Renal pelvis (tissue), 12 donors: ENCODE measurements around the gene FUT4. TPM values are rescaled to one million over a fixed set of nuclear protein-coding genes. Genes with fewer than 3 reads are reported as not detected.
"Not testable (repeated sequence)": the region's sequence is repeated elsewhere in the genome, so short reads cannot be mapped to it uniquely, and the experiment has no call there.

Experiments used
- DNase-seq: peaks from one replicate; pipeline ENCODE4 v3.0.0-alpha.2; 2013
- long read RNA-seq, 16 experiments: transcript quantifications; one replicate each; lab custom pipeline, GENCODE V29; 2026
- polyA plus RNA-seq, 3 donors: library from polyadenylated mRNA; unstranded; fragments of 120-200 nt; gene quantifications; one replicate each; pipeline ENCODE4 v1.2.1, GENCODE V29; 2013; ENCODE audit not compliant: insufficient read length in 3 of 3

The FUT4 gene, protein sequence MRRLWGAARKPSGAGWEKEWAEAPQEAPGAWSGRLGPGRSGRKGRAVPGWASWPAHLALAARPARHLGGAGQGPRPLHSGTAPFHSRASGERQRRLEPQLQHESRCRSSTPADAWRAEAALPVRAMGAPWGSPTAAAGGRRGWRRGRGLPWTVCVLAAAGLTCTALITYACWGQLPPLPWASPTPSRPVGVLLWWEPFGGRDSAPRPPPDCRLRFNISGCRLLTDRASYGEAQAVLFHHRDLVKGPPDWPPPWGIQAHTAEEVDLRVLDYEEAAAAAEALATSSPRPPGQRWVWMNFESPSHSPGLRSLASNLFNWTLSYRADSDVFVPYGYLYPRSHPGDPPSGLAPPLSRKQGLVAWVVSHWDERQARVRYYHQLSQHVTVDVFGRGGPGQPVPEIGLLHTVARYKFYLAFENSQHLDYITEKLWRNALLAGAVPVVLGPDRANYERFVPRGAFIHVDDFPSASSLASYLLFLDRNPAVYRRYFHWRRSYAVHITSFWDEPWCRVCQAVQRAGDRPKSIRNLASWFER
- 1 to 10 TPM; 5.4 to 6.6 (median 5.6) TPM for polyA plus RNA-seq
- long read RNA-seq, donor 1, full-length matches to known transcripts: 8 of 8 reads
- long read RNA-seq, donor 1, partial matches to known transcripts: 0 of 8 reads
- long read RNA-seq, donor 1, other reads (novel, unspliced or antisense): 0 of 8 reads
- long read RNA-seq, donor 2, full-length matches to known transcripts: 7 of 7 reads
- long read RNA-seq, donor 2, partial matches to known transcripts: 0 of 7 reads
- long read RNA-seq, donor 2, other reads (novel, unspliced or antisense): 0 of 7 reads
- long read RNA-seq, donor 3, full-length matches to known transcripts: 2 of 2 reads
- long read RNA-seq, donor 3, partial matches to known transcripts: 0 of 2 reads
- long read RNA-seq, donor 3, other reads (novel, unspliced or antisense): 0 of 2 reads
- long read RNA-seq, donor 4, full-length matches to known transcripts: 9 of 9 reads
- long read RNA-seq, donor 4, partial matches to known transcripts: 0 of 9 reads
- long read RNA-seq, donor 4, other reads (novel, unspliced or antisense): 0 of 9 reads
- long read RNA-seq, donor 5, full-length matches to known transcripts: 2 of 2 reads
- long read RNA-seq, donor 5, partial matches to known transcripts: 0 of 2 reads
- long read RNA-seq, donor 5, other reads (novel, unspliced or antisense): 0 of 2 reads
- long read RNA-seq, donor 6, full-length matches to known transcripts: 14 of 14 reads
- long read RNA-seq, donor 6, partial matches to known transcripts: 0 of 14 reads
- long read RNA-seq, donor 6, other reads (novel, unspliced or antisense): 0 of 14 reads
- long read RNA-seq, donor 7, full-length matches to known transcripts: 17 of 17 reads
- long read RNA-seq, donor 7, partial matches to known transcripts: 0 of 17 reads
- long read RNA-seq, donor 7, other reads (novel, unspliced or antisense): 0 of 17 reads
- long read RNA-seq, donor 8, full-length matches to known transcripts: 7 of 7 reads
- long read RNA-seq, donor 8, partial matches to known transcripts: 0 of 7 reads
- long read RNA-seq, donor 8, other reads (novel, unspliced or antisense): 0 of 7 reads
- long read RNA-seq, donor 9, full-length matches to known transcripts: 8 of 8 reads
- long read RNA-seq, donor 9, partial matches to known transcripts: 0 of 8 reads
- long read RNA-seq, donor 9, other reads (novel, unspliced or antisense): 0 of 8 reads
- long read RNA-seq, donor 10, full-length matches to known transcripts: 12 of 12 reads
- long read RNA-seq, donor 10, partial matches to known transcripts: 0 of 12 reads
- long read RNA-seq, donor 10, other reads (novel, unspliced or antisense): 0 of 12 reads
- long read RNA-seq, donor 11, full-length matches to known transcripts: 5 of 5 reads
- long read RNA-seq, donor 11, partial matches to known transcripts: 0 of 5 reads
- long read RNA-seq, donor 11, other reads (novel, unspliced or antisense): 0 of 5 reads
- long read RNA-seq, donor 12, full-length matches to known transcripts: 15 of 15 reads
- long read RNA-seq, donor 12, partial matches to known transcripts: 0 of 15 reads
- long read RNA-seq, donor 12, other reads (novel, unspliced or antisense): 0 of 15 reads
- long read RNA-seq, donor 13, full-length matches to known transcripts: 9 of 9 reads
- long read RNA-seq, donor 13, partial matches to known transcripts: 0 of 9 reads
- long read RNA-seq, donor 13, other reads (novel, unspliced or antisense): 0 of 9 reads
- long read RNA-seq, donor 14: 0 reads
- long read RNA-seq, donor 15, full-length matches to known transcripts: 30 of 30 reads
- long read RNA-seq, donor 15, partial matches to known transcripts: 0 of 30 reads
- long read RNA-seq, donor 15, other reads (novel, unspliced or antisense): 0 of 30 reads
- long read RNA-seq, donor 16, full-length matches to known transcripts: 15 of 15 reads
- long read RNA-seq, donor 16, partial matches to known transcripts: 0 of 15 reads
- long read RNA-seq, donor 16, other reads (novel, unspliced or antisense): 0 of 15 reads

DNA sequence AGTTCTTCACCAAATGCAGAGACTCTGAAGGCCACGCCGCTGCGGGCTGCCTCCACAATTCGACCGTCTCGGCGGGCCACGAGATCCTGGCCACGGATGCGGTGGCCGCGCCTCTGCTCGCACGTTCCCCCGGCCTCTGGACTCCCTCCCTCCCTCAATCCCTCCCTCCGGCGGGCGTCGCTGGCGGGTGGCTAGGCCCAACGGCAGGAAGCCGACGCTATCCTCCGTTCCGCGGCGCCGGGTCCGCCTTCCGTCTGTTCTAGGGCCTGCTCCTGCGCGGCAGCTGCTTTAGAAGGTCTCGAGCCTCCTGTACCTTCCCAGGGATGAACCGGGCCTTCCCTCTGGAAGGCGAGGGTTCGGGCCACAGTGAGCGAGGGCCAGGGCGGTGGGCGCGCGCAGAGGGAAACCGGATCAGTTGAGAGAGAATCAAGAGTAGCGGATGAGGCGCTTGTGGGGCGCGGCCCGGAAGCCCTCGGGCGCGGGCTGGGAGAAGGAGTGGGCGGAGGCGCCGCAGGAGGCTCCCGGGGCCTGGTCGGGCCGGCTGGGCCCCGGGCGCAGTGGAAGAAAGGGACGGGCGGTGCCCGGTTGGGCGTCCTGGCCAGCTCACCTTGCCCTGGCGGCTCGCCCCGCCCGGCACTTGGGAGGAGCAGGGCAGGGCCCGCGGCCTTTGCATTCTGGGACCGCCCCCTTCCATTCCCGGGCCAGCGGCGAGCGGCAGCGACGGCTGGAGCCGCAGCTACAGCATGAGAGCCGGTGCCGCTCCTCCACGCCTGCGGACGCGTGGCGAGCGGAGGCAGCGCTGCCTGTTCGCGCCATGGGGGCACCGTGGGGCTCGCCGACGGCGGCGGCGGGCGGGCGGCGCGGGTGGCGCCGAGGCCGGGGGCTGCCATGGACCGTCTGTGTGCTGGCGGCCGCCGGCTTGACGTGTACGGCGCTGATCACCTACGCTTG is at the start of gene FUT4:
Gene FUT4, plus strand, starts transcription at position 227 of the 951 bp plus-strand sequence. Its CDS starts 213 bp downstream, at position 440.
- DNase-seq: peak; percentile 84

DNA sequence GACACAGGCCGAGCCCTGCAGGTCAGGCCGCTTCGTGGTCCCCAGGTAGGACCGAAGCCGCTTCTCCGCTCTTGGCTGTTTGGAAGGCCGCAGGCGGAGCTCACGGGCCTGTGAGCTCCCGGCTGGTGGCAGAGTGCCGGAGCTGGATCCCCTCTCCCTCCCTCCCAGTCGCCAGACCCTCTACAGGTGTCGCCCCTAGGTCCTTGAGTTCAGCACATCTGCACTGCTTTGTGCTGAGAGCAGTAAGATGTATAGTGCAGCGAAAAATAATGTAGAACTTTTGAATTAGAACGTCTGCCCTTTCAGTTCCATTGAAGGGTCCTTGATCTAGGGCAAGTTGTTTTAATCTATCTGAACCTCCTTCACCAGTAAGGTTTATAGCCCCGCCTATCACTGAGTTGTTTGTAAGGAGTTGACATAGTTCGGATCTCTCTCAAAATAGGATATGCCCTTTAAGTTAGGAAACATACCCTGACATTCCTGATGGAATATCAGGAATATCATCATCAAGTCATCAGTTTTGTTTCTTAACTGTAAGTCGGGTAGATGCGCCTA is 49.5 kb upstream of the FUT4 start:
- no peak for DNase-seq

DNA sequence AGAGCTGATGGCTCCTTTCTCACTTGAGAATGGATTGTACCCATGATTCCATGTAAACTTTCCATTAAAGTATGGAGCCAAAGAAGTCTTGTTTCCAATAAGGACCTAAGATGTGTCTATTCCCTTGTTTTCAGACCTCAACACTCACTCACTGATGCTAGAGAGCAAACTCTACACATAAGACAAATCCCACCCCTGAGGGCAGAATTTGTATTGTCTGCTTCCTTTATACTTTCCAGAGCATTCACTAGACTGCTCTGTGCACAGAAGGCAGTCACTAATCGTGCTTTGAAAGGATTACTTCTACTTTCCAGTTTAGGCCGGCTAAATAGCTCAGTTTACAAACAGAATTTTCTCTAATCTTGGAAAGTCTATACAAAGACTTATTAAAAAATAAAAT is 43.5 kb upstream of the FUT4 start:
- DNase-seq: no peak

DNA sequence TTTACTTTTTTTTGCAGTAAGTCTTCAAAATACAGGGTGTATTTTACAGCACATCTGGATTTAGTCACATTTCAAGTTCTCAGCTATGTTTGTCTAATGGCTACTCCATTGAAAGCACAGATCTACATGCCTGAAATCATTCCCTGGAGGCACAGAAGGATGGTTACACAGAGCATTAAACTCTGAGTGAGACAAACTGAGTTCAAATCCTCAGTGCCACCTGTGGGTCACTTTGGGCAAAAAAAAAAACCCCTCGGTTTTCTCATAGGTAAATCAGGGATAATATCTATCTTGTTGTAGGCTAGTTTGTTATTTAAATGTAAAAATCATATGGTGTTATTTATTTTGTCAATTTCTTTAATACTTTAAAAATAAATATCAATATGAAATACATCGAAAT is 42.2 kb upstream of the FUT4 start:
- no peak for DNase-seq

DNA sequence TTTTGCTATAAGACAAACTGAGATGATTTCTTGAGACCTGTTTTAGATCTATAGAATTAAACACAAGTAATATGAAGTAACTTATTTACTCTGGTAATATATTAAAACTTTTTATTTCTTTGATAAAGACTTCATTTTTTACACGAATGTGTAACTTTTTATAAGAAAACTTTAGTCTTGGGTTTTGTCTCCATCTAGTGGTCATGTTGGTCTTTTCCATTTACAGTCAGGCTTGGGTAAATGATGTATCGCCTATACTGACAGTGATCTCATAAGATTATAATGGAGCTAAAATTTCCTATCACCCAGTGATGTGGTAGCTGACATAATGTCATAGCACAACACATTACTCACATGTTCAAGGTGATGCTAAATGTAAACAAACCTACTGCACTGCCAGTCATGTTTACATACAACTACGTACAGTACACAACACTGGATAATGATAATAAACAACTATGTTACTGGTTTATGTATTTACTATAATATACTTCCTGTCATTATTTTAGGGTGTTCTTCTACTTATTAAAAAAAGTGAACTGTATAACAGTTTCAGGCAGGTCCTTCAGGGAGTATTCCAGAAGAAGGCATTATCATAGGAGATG is 38.9 kb upstream of the FUT4 start:
- no peak for DNase-seq

DNA sequence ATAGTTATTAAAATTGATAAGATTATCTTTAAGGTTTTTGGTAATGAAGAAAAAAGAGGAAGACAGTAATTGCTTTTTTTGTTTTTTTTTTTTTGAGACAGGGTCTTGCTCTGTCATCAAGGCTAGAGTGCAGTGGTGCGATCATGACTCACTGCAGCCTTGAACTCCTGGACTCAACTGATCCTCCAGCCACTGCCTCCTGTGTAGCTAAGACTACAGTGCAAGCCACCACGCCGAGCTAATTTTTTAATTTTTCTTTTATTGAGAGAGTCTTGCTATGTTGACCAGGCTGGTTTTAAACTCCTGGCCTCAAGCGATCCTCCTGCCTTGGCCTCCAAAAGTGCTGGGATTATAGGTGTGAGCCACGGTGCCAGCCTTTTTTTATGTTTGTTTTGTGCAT is 37.2 kb upstream of the FUT4 start:
- DNase-seq: not testable (repeated sequence)

DNA sequence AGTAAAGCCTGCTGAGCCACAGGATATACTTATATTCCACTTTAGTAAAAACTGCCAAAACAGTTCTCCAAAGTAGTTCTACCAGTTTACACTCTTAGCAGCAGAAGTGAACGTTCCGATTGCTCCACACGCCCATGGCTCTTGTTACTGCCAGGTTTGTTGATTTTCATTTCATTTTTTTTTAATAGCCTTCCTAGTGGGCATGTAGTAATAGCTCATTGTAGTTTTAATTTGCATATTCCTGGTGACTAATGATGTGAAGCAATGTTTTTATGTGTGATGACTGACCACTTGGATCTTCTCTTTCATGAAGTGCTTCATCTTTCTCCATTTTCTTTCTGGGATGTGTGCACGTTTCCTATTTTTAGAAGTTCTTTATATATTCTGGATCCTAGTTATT is 36.2 kb upstream of the FUT4 start:
- DNase-seq: no peak

DNA sequence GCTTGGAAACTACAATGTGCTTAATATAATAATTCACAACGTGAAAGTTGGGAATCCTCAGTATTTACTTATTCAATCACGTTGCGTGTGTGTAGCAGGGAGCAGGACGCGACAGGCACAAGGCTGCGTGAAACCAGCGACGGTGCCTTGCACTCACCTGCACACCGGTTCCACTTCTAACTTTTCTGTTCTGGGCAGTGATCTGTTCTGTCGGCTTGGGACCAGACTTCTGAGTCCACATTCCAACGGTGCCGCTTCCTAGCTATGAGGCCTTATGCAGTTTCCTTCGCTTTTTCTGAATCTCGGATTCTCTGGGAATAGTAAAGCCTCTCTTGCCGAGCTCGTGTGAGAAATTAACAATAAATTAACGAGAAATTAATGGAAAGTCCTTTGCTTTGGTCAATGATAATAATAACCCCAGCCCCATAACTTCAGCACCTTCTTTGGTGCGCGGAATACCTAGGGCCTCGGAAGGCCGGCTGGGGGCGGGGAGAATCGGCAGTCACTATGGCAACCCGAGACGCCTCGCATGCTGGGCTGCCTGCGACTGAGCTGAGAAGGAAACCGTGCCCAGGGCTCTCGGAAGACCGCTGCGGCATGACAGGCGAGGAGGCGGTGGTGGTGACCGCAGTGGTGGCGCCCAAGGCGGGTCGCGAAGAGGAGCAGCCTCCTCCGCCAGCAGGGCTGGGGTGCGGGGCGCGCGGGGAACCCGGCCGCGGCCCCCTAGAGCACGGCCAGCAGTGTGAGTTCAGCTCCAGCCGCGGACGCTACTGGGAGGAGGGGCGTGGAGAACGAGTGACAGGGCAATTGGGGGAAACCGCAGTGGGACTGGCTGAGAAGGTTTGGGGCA is 31.6 kb upstream of the FUT4 start, which contains the start of gene C11orf97:
Gene C11orf97, plus strand, starts transcription at position 530 of the 850 bp plus-strand sequence. Its CDS starts 68 bp downstream, at position 598.
- peak; percentile 53 for DNase-seq

DNA sequence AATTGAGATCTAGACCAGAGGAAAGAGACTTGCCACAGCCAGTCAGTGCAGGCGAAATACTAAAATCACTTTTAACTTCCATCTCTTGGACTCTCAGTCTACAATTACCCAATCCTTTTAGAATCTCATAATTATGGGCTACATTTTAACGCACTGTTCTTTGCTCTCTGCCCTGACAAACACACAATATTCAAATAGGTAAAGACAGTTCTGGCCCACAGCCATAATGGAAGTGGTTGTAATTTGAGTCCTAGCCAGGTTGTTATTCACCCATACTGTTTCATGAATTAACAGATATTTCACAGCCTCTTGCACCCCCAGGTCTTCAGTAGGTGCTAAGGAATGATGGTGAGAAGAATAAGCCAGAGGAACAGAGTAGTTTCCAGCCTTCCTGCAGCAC is 30.6 kb upstream of the FUT4 start:
- no peak for DNase-seq

DNA sequence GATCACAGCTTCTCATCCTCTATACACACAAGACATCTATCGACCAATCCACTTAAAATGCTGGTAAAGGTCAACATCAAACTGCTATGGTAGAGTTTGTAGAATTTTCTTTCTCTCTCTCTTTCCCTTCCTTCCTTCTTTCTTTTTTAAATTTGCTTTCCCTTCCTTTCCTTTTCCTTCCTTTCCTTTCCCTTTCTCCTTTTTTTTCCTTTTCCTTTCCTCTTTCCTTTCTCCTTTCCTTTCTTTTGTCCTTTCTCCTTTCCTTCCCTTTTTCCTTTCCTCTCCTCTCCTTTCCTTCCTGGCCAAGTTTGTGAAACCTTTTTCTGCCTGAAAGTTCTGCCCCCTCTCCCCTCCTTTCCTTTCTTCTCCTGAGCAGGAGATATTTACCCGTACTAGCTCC is 28.3 kb upstream of the FUT4 start:
- no peak for DNase-seq

DNA sequence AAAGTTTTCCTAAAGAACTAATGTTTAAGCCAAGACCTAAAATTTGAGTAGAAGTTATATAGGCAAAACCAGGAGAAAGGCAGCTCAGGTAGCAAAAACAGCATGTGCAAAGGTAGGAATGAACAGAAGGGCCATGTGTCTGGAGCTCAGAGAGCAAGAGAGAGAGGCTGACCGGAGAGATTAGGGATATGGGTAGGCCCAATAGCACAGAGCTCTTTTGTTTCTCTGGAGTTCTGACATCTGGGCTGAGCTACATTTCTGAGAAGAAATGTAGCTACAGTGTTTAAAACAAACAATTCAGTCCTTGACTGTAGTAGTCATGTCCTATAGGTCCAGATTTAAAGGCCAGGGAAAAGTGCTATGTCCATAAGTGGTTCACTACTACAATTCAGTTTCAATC is 27.0 kb upstream of the FUT4 start:
- no peak for DNase-seq

DNA sequence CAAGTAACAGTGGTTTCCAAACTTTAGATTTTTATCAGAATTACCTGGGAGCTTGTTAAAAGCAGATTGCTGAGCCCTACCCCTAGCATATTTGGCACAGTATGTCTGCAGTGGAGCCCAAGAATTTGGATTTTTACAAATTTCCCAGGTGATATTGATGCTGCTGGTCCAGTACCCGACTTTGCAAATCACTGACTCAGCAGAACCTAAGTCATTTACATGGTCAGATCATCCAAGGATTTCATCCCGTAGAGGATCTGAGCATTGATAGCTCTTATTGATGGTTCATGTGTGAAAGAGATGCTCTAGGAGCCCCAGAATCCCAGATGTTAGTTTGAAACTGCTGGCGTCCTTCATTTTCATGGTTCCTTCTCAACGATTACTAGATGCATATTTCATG is 25.4 kb upstream of the FUT4 start:
- no peak for DNase-seq

DNA sequence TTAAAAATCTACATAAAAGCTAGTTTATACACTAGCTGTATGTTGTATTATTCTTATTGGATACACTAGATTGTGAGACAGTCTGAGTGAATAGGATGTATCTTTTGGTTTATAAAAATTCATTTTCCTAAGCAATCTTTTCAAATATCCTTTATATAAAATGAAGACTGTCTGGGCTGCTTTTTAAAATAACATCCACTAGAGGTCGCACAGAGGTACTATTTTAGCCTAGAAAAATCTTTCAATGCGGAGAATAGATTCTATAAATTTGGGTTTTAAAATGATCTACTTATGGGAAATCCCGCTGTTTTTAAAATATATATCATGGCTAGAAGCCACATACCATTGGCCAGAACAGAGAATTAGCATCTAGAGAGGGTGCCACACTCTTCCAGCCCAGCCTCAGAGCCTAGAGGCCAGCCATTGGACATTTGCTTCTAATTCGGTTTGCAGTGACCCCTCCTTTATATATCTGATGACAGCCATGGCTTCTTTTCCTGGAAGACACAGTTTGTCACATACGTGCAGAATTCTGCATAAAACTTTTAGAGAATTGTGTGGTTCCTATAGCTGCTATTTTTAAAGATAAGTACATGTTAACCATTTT is 24.1 kb upstream of the FUT4 start:
- DNase-seq: peak; percentile 30

DNA sequence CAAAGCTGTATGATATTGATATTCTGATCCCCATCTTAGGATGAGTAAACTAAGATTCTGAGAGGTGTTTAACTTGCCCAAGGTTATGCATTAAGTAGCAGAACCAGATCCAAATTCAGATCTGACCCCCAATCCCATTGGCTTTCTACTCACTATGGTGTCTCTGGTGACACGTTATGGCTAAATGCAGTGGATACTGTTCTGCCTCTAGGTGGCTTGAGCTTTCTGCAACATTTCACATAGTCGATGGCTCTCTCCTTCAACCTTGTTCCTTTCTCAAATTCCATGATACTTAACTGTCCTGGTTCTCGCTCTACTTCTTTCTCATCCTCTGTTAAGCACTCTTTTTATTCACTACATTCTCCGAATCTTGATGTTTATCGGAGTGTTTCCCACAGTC is 22.0 kb upstream of the FUT4 start:
- no peak for DNase-seq

DNA sequence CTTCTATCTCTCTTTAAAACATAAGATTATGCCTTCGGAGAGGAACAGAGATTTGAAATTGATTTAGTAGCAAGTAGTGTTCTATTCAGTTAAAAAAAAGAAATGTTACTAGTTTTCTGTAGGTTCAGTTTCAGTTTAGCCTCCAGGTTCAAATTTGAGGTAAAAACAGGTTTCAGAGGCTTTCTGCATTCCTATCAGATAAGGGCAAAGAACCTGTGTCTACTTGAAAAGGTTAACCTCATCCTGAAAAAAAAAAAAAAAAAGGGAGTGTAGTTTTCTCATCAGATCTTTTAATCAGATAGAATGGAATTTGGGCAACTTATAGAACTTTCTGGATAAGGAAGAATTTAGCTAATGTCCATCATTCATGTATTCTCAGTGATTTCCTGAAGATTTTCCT is 19.4 kb upstream of the FUT4 start:
- no peak for DNase-seq
